ENCODE results near the gene MSRB1. TPM values are rescaled to one million over a fixed set of nuclear protein-coding genes. Genes with fewer than 3 reads are reported as not detected.
"Not testable (repeated sequence)": the region's sequence is repeated elsewhere in the genome, so short reads cannot be mapped to it uniquely, and the experiment has no call there.

MSRB1 gene
- total and polyA plus RNA-seq, 9 of the 15 experiments (the other 6 are each of a cell fraction or from before 2014, with no cell fraction given), result 5.4 to 33.7 (median 25.7) TPM

DNA sequence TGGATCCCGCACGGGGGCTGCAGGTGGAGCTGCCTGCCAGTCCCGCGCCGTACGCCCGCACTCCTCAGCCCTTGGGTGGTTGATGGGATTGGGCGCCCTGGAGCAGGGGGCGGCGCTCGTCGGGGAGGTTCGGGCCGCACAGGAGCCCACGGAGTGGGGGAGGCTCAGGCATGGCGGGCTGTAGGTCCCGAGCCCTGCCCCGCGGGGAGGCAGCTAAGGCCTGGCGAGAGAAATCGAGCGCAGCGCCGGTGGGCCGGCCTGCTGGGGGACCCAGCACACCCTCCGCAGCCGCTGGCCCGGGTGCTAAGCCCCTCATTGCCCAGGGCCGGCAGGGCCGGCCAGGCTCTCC lies 15.1 kb upstream of the MSRB1 start:
- peaks cover 27% of the 10 kb centered on the region; the same call in 2 of the 3 replicates for H3K36me3 ChIP-seq (ENCODE audit: control insufficient read depth, insufficient read depth, low read length)
- H3K79me2 ChIP-seq (ENCODE audit: control insufficient read depth, insufficient read depth, low read length), result peaks cover 38% of the 10 kb centered on the region
- CTCF ChIA-PET (ENCODE audit: low intra/inter-chr PET ratio); H3K27ac ChIP-seq (ENCODE audit: extremely low read depth, low read depth, low read length); DNase-seq (ENCODE audit: extremely low read depth in 1 of 4, low spot score in 3 of 4); in situ Hi-C loops (cut with MboI); H3K9ac ChIP-seq (ENCODE audit: insufficient read depth in 1 of 2, low read depth in 2 of 2, low read length in 2 of 2); intact Hi-C loops (cut with micrococcal nuclease); H3K4me3 ChIP-seq; FAIRE-seq; BruUV-seq (replicated peaks); H3K27me3 ChIP-seq (ENCODE audit: control insufficient read depth in 2 of 2, insufficient read depth in 2 of 2, low read length in 2 of 2); H3K9me3 ChIP-seq (replicated peaks; ENCODE audit: control insufficient read depth, insufficient read depth, low read depth, low read length); H2AFZ ChIP-seq (ENCODE audit: low read depth, low read length); H3K9me1 ChIP-seq (ENCODE audit: control insufficient read depth, insufficient read depth, low read length); H3K4me2 ChIP-seq (ENCODE audit: insufficient read depth, low read length); ATAC-seq: not testable (repeated sequence)
- POLR2A ChIA-PET, result interaction anchor here (1.7 kb wide), 1 partner anchor 8 kb away, joined by 4 read pairs; the partner anchor contains the start of gene RNF151
- WGBS (ENCODE audit: insufficient coverage, low coverage, missing lambda C conversion rate), result 70% methylated on average over 7 of the region's 30 CpGs
- peaks cover 25% of the 10 kb centered on the region for H4K20me1 ChIP-seq (replicated peaks; ENCODE audit: control insufficient read depth, insufficient read depth, low read length)
- peaks cover 8 to 59% of the 10 kb centered on the region in 2 experiments; a peak in 4 of 5 replicates for H3K4me1 ChIP-seq (replicated peaks in 1 of 2; ENCODE audit: control insufficient read depth in 2 of 2, insufficient read depth in 2 of 2, low read length in 2 of 2)

DNA sequence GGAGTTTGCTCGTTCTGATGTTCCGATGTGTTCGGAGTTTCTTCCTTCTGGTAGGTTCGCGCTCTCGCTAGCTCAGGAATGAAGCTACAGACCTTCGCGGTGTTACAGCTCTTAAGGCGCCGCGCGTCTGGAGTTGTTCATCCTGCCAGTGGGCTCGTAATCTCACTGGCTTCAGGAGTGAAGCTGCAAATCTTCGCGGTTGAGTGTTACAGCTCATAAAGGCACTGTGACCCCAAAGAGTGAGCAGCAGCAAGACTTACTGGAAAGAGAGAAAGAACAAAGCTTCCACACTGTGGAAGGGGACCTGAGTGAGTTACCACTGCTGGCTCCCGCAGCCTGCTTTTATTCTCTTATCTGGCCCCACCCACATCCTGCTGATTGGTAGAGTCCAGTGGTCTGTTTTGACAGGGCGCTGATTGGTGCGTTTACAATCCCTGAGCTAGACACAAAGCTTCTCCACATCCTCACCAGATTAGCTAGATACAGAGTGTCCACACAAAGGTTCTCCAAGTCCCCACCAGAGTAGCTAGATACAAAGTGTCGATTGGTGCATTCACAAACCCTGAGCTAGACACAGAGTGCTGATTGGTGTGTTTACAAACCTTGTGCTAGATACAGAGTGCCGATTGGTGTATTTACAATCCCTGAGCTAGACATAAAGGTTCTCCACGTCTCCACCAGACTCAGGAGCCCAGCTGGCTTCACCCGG lies 14.6 kb upstream of the MSRB1 start:
- peak; percentile 23 for FAIRE-seq
- H3K4me2 ChIP-seq (ENCODE audit: insufficient read depth, low read length); H3K9me3 ChIP-seq (replicated peaks; ENCODE audit: control insufficient read depth, insufficient read depth, low read depth, low read length); in situ Hi-C loops (cut with MboI); intact Hi-C loops (cut with micrococcal nuclease); H2AFZ ChIP-seq (ENCODE audit: low read depth, low read length); CTCF ChIA-PET (ENCODE audit: low intra/inter-chr PET ratio); H3K27me3 ChIP-seq (ENCODE audit: control insufficient read depth in 2 of 2, insufficient read depth in 2 of 2, low read length in 2 of 2); H3K4me3 ChIP-seq; BruUV-seq (replicated peaks); ATAC-seq; H3K27ac ChIP-seq (ENCODE audit: extremely low read depth, low read depth, low read length); H3K9me1 ChIP-seq (ENCODE audit: control insufficient read depth, insufficient read depth, low read length); H3K9ac ChIP-seq (ENCODE audit: insufficient read depth in 1 of 2, low read depth in 2 of 2, low read length in 2 of 2): not testable (repeated sequence)
- peak in 1 of 4 experiments; percentile 44 for DNase-seq (ENCODE audit: extremely low read depth in 1 of 4, low spot score in 3 of 4)
- H4K20me1 ChIP-seq (replicated peaks; ENCODE audit: control insufficient read depth, insufficient read depth, low read length), result peaks cover 19% of the 10 kb centered on the region
- WGBS (ENCODE audit: insufficient coverage, low coverage, missing lambda C conversion rate), result 89% methylated on average over 15 of the region's 22 CpGs
- peaks cover 8 to 59% of the 10 kb centered on the region in 2 experiments; a peak in 4 of 5 replicates for H3K4me1 ChIP-seq (replicated peaks in 1 of 2; ENCODE audit: control insufficient read depth in 2 of 2, insufficient read depth in 2 of 2, low read length in 2 of 2)
- H3K36me3 ChIP-seq (ENCODE audit: control insufficient read depth, insufficient read depth, low read length), result peaks cover 22% of the 10 kb centered on the region; the same call in 2 of the 3 replicates
- POLR2A ChIA-PET, result interaction anchor here (1.7 kb wide), 1 partner anchor 9 kb away, joined by 4 read pairs; the partner anchor contains the start of gene RNF151
- TF ChIP-seq NFYB (IDR thresholded peaks at IDR 0.05; ENCODE audit: extremely low read depth, insufficient read length), result peak; percentile 16
- peak; percentile 42; the same call in 1 of the 2 replicates for TF ChIP-seq RBFOX2 (IDR thresholded peaks at IDR 0.05; ENCODE audit: low read depth, low read length)
- peak; percentile 24; the same call in 1 of the 2 replicates for TF ChIP-seq POLR2G (IDR thresholded peaks at IDR 0.05; ENCODE audit: low read depth, low read length)
- TF ChIP-seq, protein P1, sequence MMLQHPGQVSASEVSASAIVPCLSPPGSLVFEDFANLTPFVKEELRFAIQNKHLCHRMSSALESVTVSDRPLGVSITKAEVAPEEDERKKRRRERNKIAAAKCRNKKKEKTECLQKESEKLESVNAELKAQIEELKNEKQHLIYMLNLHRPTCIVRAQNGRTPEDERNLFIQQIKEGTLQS (IDR thresholded peaks at IDR 0.05), result peak; percentile 23; the same call in 1 of the 2 replicates
- TF ChIP-seq, protein P1 (CRISPR knock-in tag; conservative IDR thresholded peaks at IDR 0.05), result not testable (repeated sequence)
- TF ChIP-seq POLR2AphosphoS5 (IDR thresholded peaks at IDR 0.05; ENCODE audit: control insufficient read depth, insufficient read depth, low read depth, low read length), result 0 out of 2 replicates have a peak, but pooled peaks have one; percentile 20
- TF ChIP-seq, protein P2, sequence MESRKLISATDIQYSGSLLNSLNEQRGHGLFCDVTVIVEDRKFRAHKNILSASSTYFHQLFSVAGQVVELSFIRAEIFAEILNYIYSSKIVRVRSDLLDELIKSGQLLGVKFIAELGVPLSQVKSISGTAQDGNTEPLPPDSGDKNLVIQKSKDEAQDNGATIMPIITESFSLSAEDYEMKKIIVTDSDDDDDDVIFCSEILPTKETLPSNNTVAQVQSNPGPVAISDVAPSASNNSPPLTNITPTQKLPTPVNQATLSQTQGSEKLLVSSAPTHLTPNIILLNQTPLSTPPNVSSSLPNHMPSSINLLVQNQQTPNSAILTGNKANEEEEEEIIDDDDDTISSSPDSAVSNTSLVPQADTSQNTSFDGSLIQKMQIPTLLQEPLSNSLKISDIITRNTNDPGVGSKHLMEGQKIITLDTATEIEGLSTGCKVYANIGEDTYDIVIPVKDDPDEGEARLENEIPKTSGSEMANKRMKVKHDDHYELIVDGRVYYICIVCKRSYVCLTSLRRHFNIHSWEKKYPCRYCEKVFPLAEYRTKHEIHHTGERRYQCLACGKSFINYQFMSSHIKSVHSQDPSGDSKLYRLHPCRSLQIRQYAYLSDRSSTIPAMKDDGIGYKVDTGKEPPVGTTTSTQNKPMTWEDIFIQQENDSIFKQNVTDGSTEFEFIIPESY (CRISPR knock-in tag; IDR thresholded peaks at IDR 0.05), result peak; percentile 98
- TF ChIP-seq POLR2A (conservative IDR thresholded peaks at IDR 0.05), result peak; percentile 78
- TF ChIP-seq TRIM24 (IDR thresholded peaks at IDR 0.05), result peak in 1 of 2 experiments; percentile 34; a peak in 1 of 4 replicates
- TF ChIP-seq KDM5B (IDR thresholded peaks at IDR 0.05; ENCODE audit: insufficient replicate concordance, low read depth, low read length), result peak; percentile 34
- TF ChIP-seq SUPT5H (IDR thresholded peaks at IDR 0.05), result peak; percentile 66
- H3K79me2 ChIP-seq (ENCODE audit: control insufficient read depth, insufficient read depth, low read length), result peaks cover 33% of the 10 kb centered on the region
